ENCODE measurements around the gene CFAP74. TPM values are rescaled to one million over a fixed set of nuclear protein-coding genes. Genes with fewer than 3 reads are reported as not detected.

CFAP74 gene
- total and polyA plus RNA-seq, 9 of the 15 experiments (the other 6 are each of a cell fraction or from before 2014, with no cell fraction given), result 0.03 to 0.15 (median 0.05) TPM; not detected in 6

DNA sequence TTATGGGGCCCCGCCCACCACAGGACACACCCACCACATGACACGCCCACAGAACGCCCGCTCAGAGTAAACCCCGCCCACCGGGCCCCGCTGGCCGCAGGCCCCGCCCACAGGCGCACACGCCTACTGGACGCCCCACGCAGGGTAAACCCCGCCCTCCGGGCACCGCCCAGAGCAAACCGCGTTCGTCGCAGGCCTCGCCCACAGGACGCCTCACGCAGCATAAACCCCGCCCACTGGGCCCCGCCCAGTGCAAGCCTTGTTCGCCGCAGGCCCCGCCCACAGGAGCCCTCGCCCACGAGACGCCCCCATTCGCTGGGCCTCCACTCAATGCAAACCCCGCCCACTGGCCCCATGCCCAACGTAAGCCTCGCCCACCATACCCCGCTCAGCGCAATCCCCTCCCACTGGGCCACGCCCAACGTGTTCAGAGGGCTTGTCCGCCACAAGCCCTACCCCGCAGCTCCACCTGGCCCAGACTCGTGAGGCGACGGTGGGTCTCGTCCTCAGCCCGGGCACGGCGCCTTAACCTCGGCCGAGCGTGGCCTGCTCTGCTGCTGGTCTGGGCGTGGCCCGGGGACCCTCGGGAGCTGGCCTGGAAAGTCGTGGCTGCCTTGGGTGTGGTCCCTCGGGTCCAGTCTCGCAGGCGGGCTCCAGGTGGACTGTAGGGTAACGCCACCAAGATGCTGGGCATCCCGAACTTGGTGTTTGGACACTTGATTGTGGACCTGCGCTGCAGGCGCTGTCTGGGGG, 84.1 kb downstream of the CFAP74 start (continued):
- TF ChIP-seq, protein P1, sequence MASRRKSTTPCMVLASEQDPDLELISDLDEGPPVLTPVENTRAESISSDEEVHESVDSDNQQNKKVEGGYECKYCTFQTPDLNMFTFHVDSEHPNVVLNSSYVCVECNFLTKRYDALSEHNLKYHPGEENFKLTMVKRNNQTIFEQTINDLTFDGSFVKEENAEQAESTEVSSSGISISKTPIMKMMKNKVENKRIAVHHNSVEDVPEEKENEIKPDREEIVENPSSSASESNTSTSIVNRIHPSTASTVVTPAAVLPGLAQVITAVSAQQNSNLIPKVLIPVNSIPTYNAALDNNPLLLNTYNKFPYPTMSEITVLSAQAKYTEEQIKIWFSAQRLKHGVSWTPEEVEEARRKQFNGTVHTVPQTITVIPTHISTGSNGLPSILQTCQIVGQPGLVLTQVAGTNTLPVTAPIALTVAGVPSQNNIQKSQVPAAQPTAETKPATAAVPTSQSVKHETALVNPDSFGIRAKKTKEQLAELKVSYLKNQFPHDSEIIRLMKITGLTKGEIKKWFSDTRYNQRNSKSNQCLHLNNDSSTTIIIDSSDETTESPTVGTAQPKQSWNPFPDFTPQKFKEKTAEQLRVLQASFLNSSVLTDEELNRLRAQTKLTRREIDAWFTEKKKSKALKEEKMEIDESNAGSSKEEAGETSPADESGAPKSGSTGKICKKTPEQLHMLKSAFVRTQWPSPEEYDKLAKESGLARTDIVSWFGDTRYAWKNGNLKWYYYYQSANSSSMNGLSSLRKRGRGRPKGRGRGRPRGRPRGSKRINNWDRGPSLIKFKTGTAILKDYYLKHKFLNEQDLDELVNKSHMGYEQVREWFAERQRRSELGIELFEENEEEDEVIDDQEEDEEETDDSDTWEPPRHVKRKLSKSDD (conservative IDR thresholded peaks at IDR 0.05; ENCODE audit: low read length), result no peak
- peak; percentile 6; the same call in 1 of the 2 replicates for TF ChIP-seq PHF8 (IDR thresholded peaks at IDR 0.05; ENCODE audit: borderline replicate concordance, low read length)
- no peak for TF ChIP-seq ARHGAP35 (IDR thresholded peaks at IDR 0.05; ENCODE audit: partially characterized antibody)
- TF ChIP-seq SREBF2 (CRISPR knock-in tag; IDR thresholded peaks at IDR 0.05), result no peak
- TF ChIP-seq, protein P2, sequence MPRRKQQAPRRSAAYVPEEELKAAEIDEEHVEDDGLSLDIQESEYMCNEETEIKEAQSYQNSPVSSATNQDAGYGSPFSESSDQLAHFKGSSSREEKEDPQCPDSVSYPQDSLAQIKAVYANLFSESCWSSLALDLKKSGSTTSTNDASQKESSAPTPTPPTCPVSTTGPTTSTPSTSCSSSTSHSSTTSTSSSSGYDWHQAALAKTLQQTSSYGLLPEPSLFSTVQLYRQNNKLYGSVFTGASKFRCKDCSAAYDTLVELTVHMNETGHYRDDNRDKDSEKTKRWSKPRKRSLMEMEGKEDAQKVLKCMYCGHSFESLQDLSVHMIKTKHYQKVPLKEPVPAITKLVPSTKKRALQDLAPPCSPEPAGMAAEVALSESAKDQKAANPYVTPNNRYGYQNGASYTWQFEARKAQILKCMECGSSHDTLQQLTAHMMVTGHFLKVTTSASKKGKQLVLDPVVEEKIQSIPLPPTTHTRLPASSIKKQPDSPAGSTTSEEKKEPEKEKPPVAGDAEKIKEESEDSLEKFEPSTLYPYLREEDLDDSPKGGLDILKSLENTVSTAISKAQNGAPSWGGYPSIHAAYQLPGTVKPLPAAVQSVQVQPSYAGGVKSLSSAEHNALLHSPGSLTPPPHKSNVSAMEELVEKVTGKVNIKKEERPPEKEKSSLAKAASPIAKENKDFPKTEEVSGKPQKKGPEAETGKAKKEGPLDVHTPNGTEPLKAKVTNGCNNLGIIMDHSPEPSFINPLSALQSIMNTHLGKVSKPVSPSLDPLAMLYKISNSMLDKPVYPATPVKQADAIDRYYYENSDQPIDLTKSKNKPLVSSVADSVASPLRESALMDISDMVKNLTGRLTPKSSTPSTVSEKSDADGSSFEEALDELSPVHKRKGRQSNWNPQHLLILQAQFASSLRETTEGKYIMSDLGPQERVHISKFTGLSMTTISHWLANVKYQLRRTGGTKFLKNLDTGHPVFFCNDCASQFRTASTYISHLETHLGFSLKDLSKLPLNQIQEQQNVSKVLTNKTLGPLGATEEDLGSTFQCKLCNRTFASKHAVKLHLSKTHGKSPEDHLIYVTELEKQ (CRISPR knock-in tag; IDR thresholded peaks at IDR 0.05), result no peak
- TF ChIP-seq MXI1 (IDR thresholded peaks at IDR 0.05; ENCODE audit: low read depth, low read length), result peak; percentile 43; the same call in 1 of the 2 replicates
- TF ChIP-seq CTBP1 (IDR thresholded peaks at IDR 0.05; ENCODE audit: borderline replicate concordance), result peak; percentile 28
- TF ChIP-seq SIN3B (IDR thresholded peaks at IDR 0.05; ENCODE audit: low read depth), result no peak
- TF ChIP-seq ZSCAN32 (CRISPR knock-in tag; IDR thresholded peaks at IDR 0.05), result no peak
- no peak for TF ChIP-seq MAFF (IDR thresholded peaks at IDR 0.05; ENCODE audit: low read length)
- no peak for TF ChIP-seq GATA2 (CRISPR knock-in tag; IDR thresholded peaks at IDR 0.05)
- TF ChIP-seq BCOR (IDR thresholded peaks at IDR 0.05), result no peak
- peak; percentile 85 for TF ChIP-seq ATF7 (IDR thresholded peaks at IDR 0.05)
- TF ChIP-seq, protein P3, sequence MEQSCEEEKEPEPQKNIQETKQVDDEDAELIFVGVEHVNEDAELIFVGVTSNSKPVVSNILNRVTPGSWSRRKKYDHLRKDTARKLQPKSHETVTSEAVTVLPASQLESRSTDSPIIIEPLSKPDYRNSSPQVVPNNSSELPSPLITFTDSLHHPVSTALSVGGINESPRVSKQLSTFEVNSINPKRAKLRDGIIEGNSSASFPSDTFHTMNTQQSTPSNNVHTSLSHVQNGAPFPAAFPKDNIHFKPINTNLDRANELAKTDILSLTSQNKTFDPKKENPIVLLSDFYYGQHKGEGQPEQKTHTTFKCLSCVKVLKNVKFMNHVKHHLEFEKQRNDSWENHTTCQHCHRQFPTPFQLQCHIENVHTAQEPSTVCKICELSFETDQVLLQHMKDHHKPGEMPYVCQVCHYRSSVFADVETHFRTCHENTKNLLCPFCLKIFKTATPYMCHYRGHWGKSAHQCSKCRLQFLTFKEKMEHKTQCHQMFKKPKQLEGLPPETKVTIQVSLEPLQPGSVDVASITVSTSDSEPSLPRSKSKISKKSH (CRISPR knock-in tag; IDR thresholded peaks at IDR 0.05), result no peak
- TF ChIP-seq ZNF584 (CRISPR knock-in tag; IDR thresholded peaks at IDR 0.05; ENCODE audit: low read depth), result no peak
- TF ChIP-seq, protein P4, sequence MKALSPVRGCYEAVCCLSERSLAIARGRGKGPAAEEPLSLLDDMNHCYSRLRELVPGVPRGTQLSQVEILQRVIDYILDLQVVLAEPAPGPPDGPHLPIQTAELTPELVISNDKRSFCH (CRISPR knock-in tag; IDR thresholded peaks at IDR 0.05), result no peak
- TF ChIP-seq, protein P4 (tag; IDR thresholded peaks at IDR 0.05), result no peak
- TF ChIP-seq TAF1 (IDR thresholded peaks at IDR 0.05; ENCODE audit: control insufficient read depth, extremely low read depth, insufficient read depth, low read length, severe bottlenecking), result no peak
